ELF-1 (cell line): ENCODE data around the gene OR2V2.
"Not testable (repeated sequence)": the region's sequence is repeated elsewhere in the genome, so short reads cannot be mapped to it uniquely, and the experiment has no call there.

ENCODE experiments used
- DNase-seq: peaks from one replicate; pipeline ENCODE4 v3.0.0-alpha.2; 2016; ENCODE audit warnings: low read depth, low spot score

The OR2V2 gene

GRCh38 chr5:181114844-181115778 is 32.3 kb upstream of the OR2V2 start:
- peak; percentile 69 for DNase-seq

- DNase-seq = no peak
Observed at GRCh38 chr5:181118369-181118768, 29.0 kb upstream of the OR2V2 start.

GRCh38 chr5:181119105-181119504 is 28.3 kb upstream of the OR2V2 start:
- no peak for DNase-seq

- no peak for DNase-seq
Observed at GRCh38 chr5:181120306-181120705, 27.1 kb upstream of the OR2V2 start.

GRCh38 chr5:181120761-181121160 is 26.6 kb upstream of the OR2V2 start:
- DNase-seq = no peak

GRCh38 chr5:181121675-181122561 is 25.5 kb upstream of the OR2V2 start:
- DNase-seq = no peak

GRCh38 chr5:181124526-181124925 is 22.9 kb upstream of the OR2V2 start:
- DNase-seq = no peak

GRCh38 chr5:181126841-181127240 is 20.5 kb upstream of the OR2V2 start:
- DNase-seq = no peak

GRCh38 chr5:181127456-181127855 is 19.9 kb upstream of the OR2V2 start:
- no peak for DNase-seq

GRCh38 chr5:181127907-181128626 is 19.3 kb upstream of the OR2V2 start:
- DNase-seq = no peak

GRCh38 chr5:181129601-181130000 is 17.8 kb upstream of the OR2V2 start:
- no peak for DNase-seq

GRCh38 chr5:181130081-181130480 is 17.3 kb upstream of the OR2V2 start:
- not testable (repeated sequence) for DNase-seq

GRCh38 chr5:181130832-181131496 is 16.4 kb upstream of the OR2V2 start, which contains the start of gene OR2V1:
OR2V1 (minus strand) TSS chr5:181131169; CDS start chr5:181125304, 5,865 bp downstream.
- DNase-seq = no peak

- no peak for DNase-seq
Observed at GRCh38 chr5:181131514-181131913, 15.9 kb upstream of the OR2V2 start.

- DNase-seq = no peak
Observed at GRCh38 chr5:181133083-181133482, 14.3 kb upstream of the OR2V2 start.

GRCh38 chr5:181133610-181134231 is 13.7 kb upstream of the OR2V2 start:
- DNase-seq = no peak

GRCh38 chr5:181134259-181134658 is 13.1 kb upstream of the OR2V2 start:
- DNase-seq = no peak

- DNase-seq = no peak
Observed at GRCh38 chr5:181136361-181136955, 10.9 kb upstream of the OR2V2 start.

GRCh38 chr5:181138258-181138657 is 9.1 kb upstream of the OR2V2 start:
- peak; percentile 23 for DNase-seq

- no peak for DNase-seq
Observed at GRCh38 chr5:181140766-181141165, 6.6 kb upstream of the OR2V2 start.
